ENCODE data around the gene SEMA4G. TPM values are rescaled to one million over a fixed set of nuclear protein-coding genes. Genes with fewer than 3 reads are reported as not detected.
A peak's percentile ranks its signal among the peaks of the same experiment; 100 is the strongest.

Gene SEMA4G
- total RNA-seq, 1 experiment from 2014 or later = 4.7 TPM

DNA sequence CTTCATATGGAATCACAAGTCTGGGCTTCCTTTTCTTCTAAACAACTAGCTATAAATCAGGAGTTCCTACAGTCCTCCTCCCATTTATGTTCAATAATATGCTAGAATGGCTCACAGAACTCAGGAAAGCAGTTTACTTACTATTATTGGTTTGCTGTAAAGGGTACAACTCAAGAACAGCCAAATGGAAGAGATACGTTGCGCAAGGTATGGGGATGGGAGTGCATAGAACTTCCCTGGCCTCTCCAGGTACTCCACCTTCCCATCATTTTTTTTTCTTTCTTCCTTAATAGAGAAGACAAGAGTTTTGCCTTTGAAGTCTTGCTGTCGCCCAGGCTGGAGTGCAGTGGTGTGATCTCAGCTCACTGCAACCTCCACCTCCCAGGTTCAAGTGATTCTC, 27.1 kb upstream of the SEMA4G start:
- no peaks in the 10 kb centered on the region for H3K27me3 ChIP-seq (ENCODE audit: control insufficient read depth, insufficient read depth, low read length)
- CTCF ChIA-PET = no interaction called here
- DNase-seq (ENCODE audit: low read depth, low spot score) (no peak), ATAC-seq (no peak)
- no peaks in the 10 kb centered on the region for H3K9me3 ChIP-seq (ENCODE audit: control insufficient read depth, insufficient read depth, low read depth, low read length)
- TF ChIP-seq TCF7L2 (IDR thresholded peaks at IDR 0.05; ENCODE audit: low read depth, low read length) (no peak), POLR2AphosphoS5 (IDR thresholded peaks at IDR 0.05; ENCODE audit: low read depth, low read length) (no peak)
- no peak overlapping the region for H3K27ac ChIP-seq (ENCODE audit: low read length)
- intact Hi-C loops (cut with micrococcal nuclease; ENCODE audit: unreplicated experiment) = no loop called here
- POLR2A ChIA-PET = no interaction called here
- BruUV-seq (replicated peaks) = no TSS peak
- no peaks in the 10 kb centered on the region for H3K4me1 ChIP-seq (ENCODE audit: control insufficient read depth, insufficient read depth, low read length)
- peaks cover 60% of the 10 kb centered on the region for H3K36me3 ChIP-seq (ENCODE audit: control insufficient read depth, insufficient read depth, low read length)
- H3K4me3 ChIP-seq (ENCODE audit: low read depth in 2 of 2, low read length in 2 of 2) = no peak overlapping the region
- in situ Hi-C loops (cut with HindIII; ENCODE audit: low pct_unique_long_range_greater_than_20kb, low sequenced_read_pairs) = no loop called here

DNA sequence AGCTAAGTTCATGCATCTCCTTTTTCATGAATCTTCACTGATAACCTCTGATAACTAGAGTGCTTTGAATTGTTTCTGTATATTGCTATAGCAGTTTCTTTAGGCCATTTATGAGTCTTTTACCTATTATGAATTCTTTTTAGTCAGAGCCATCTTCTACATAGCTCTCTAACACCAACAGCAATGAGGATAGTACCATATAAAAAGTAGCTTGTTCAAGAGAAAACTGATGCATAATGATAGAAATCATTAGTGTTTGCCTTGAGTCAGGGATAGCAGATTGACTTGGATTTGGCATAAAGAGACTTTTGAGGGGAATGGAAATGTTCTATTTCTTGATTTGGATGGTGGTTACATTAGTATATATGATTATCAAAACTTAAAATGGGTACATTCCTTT, 25.8 kb upstream of the SEMA4G start:
- Histone ChIP-seq H3K27me3 (ENCODE audit: control insufficient read depth, insufficient read depth, low read length) (no peaks in the 10 kb centered on the region), H3K4me1 (ENCODE audit: control insufficient read depth, insufficient read depth, low read length) (no peaks in the 10 kb centered on the region), H3K36me3 (ENCODE audit: control insufficient read depth, insufficient read depth, low read length) (peaks cover 63% of the 10 kb centered on the region), H3K4me3 (ENCODE audit: low read depth in 2 of 2, low read length in 2 of 2) (no peak overlapping the region), H3K27ac (ENCODE audit: low read length) (no peak overlapping the region), H3K9me3 (ENCODE audit: control insufficient read depth, insufficient read depth, low read depth, low read length) (no peaks in the 10 kb centered on the region)
- ChIA-PET CTCF (interaction anchor here (0.6 kb wide), 1 partner anchor 11 kb away, joined by 4 read pairs; no protein-coding TSS in a partner anchor), POLR2A (interaction anchor here (0.6 kb wide), 1 partner anchor 463 kb away, joined by 4 read pairs; no protein-coding TSS in a partner anchor)
- intact Hi-C loops (cut with micrococcal nuclease; ENCODE audit: unreplicated experiment) (no loop called here), in situ Hi-C loops (cut with HindIII; ENCODE audit: low pct_unique_long_range_greater_than_20kb, low sequenced_read_pairs) (no loop called here)
- TF ChIP-seq SIN3A (IDR thresholded peaks at IDR 0.05; ENCODE audit: borderline replicate concordance, insufficient read depth, low read depth, low read length) (no peak), REST (IDR thresholded peaks at IDR 0.05; ENCODE audit: insufficient read depth in 1 of 2, low read depth in 2 of 2, low read length in 1 of 2) (no peak), TCF7L2 (IDR thresholded peaks at IDR 0.05; ENCODE audit: low read depth, low read length) (no peak), POLR2AphosphoS5 (IDR thresholded peaks at IDR 0.05; ENCODE audit: low read depth, low read length) (no peak), CTCF (IDR thresholded peaks at IDR 0.05) (no peak)
- BruUV-seq (replicated peaks) = TSS peak; percentile 33
- no peak for ATAC-seq
- no peak for DNase-seq (ENCODE audit: low read depth, low spot score)

- no TSS peak for BruUV-seq (replicated peaks)
- no peaks in the 10 kb centered on the region for H3K27me3 ChIP-seq (ENCODE audit: control insufficient read depth, insufficient read depth, low read length)
- intact Hi-C loops (cut with micrococcal nuclease; ENCODE audit: unreplicated experiment) (no loop called here), in situ Hi-C loops (cut with HindIII; ENCODE audit: low pct_unique_long_range_greater_than_20kb, low sequenced_read_pairs) (no loop called here)
- peaks cover 68% of the 10 kb centered on the region for H3K36me3 ChIP-seq (ENCODE audit: control insufficient read depth, insufficient read depth, low read length)
- H3K4me1 ChIP-seq (ENCODE audit: control insufficient read depth, insufficient read depth, low read length) = no peaks in the 10 kb centered on the region
- ATAC-seq = no peak
- ChIA-PET CTCF (no interaction called here), POLR2A (no interaction called here)
- H3K4me3 ChIP-seq (ENCODE audit: low read depth in 2 of 2, low read length in 2 of 2) = no peak overlapping the region
- TF ChIP-seq SIN3A (IDR thresholded peaks at IDR 0.05; ENCODE audit: borderline replicate concordance, insufficient read depth, low read depth, low read length) (no peak), TCF7L2 (IDR thresholded peaks at IDR 0.05; ENCODE audit: low read depth, low read length) (no peak), REST (IDR thresholded peaks at IDR 0.05; ENCODE audit: insufficient read depth in 1 of 2, low read depth in 2 of 2, low read length in 1 of 2) (no peak), CTCF (IDR thresholded peaks at IDR 0.05) (no peak), POLR2AphosphoS5 (IDR thresholded peaks at IDR 0.05; ENCODE audit: low read depth, low read length) (no peak)
- no peak overlapping the region for H3K27ac ChIP-seq (ENCODE audit: low read length)
- no peaks in the 10 kb centered on the region for H3K9me3 ChIP-seq (ENCODE audit: control insufficient read depth, insufficient read depth, low read depth, low read length)
- no peak for DNase-seq (ENCODE audit: low read depth, low spot score)
These were observed 23.6 kb upstream of the SEMA4G start for GRCh38 chr10:100945754-100946153.
